ENCODE results near the gene SAP130. TPM values are rescaled to one million over a fixed set of nuclear protein-coding genes. Genes with fewer than 3 reads are reported as not detected.

SAP130 gene
- total RNA-seq, 1 donor from 2014 or later: 1.6 TPM

- Histone ChIP-seq H3K36me3 (ENCODE audit: control insufficient read depth, insufficient read depth, low read length) (peaks cover 7% of the 10 kb centered on the region), H3K4me3 (ENCODE audit: low read depth, low read length) (no peak overlapping the region), H3K27me3 (ENCODE audit: control insufficient read depth, insufficient read depth, low read length) (no peaks in the 10 kb centered on the region)
- FAIRE-seq (no peak), DNase-seq (ENCODE audit: low read depth) (no peak)
- TF ChIP-seq CTCF (IDR thresholded peaks at IDR 0.05; ENCODE audit: insufficient read depth, low read length, severe bottlenecking): no peak
Measured at GRCh38 chr2:127961729-127962128, 66.1 kb downstream of the SAP130 start.

GRCh38 chr2:127957240-127957639, 70.6 kb downstream of the SAP130 start:
- H3K36me3 ChIP-seq (ENCODE audit: control insufficient read depth, insufficient read depth, low read length): peaks cover 6% of the 10 kb centered on the region

DNA sequence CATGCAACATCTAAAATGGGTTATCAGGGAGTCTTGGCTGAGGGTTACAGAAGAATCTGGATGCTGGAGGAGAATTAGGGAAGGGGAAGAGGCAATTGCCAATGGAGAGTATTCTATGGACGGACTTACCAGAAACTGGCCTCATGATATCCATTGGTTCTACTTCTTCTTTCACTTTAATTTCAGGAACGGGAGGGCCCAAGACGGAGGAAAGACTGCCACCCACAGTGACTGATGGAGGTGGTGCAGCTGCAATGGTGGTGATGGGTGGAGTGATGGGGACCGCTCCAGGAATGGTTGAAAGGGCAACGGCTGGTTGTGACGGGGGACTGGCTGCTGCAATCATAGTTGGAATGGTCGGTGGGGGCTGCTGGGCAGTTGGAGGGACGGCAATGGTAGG, 73.0 kb downstream of the SAP130 start:
- no peak for DNase-seq (ENCODE audit: low read depth)
- TF ChIP-seq CTCF (IDR thresholded peaks at IDR 0.05; ENCODE audit: insufficient read depth, low read length, severe bottlenecking): no peak
- Histone ChIP-seq H3K27me3 (ENCODE audit: control insufficient read depth, insufficient read depth, low read length) (no peaks in the 10 kb centered on the region), H3K36me3 (ENCODE audit: control insufficient read depth, insufficient read depth, low read length) (peaks cover 6% of the 10 kb centered on the region), H3K4me3 (ENCODE audit: low read depth, low read length) (no peak overlapping the region)
- no peak for FAIRE-seq

More at GRCh38 chr2:127957240-127957639, 70.6 kb downstream of the SAP130 start:
- no peak overlapping the region for H3K4me3 ChIP-seq (ENCODE audit: low read depth, low read length)
- no peak for TF ChIP-seq CTCF (IDR thresholded peaks at IDR 0.05; ENCODE audit: insufficient read depth, low read length, severe bottlenecking)
- no peaks in the 10 kb centered on the region for H3K27me3 ChIP-seq (ENCODE audit: control insufficient read depth, insufficient read depth, low read length)
- DNase-seq (ENCODE audit: low read depth) (no peak), FAIRE-seq (no peak)

DNA sequence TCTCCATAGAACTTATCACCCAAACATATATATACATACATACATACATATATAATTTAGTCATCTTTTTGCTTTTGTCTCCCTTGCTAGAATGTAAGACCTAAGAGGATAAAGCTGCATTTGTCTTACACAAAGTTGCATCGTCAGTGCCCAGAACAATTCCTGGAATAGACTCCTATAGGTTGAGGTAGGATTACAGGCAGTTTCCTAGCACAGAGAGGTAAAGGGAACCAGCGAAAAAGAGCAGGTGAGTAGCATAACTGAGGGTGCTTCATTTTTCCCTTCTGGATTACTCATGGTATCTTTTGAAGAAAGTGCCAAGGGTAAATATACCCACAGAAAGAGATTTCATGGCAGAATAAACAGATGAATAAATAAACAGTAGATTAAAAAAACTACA, 74.0 kb downstream of the SAP130 start:
- H3K4me3 ChIP-seq (ENCODE audit: low read depth, low read length): no peak overlapping the region
- no peak for TF ChIP-seq CTCF (IDR thresholded peaks at IDR 0.05; ENCODE audit: insufficient read depth, low read length, severe bottlenecking)
- peaks cover 6% of the 10 kb centered on the region for H3K36me3 ChIP-seq (ENCODE audit: control insufficient read depth, insufficient read depth, low read length)
- H3K27me3 ChIP-seq (ENCODE audit: control insufficient read depth, insufficient read depth, low read length): no peaks in the 10 kb centered on the region
- DNase-seq (ENCODE audit: low read depth) (no peak), FAIRE-seq (no peak)

- Histone ChIP-seq H3K36me3 (ENCODE audit: control insufficient read depth, insufficient read depth, low read length) (peaks cover 5% of the 10 kb centered on the region), H3K27me3 (ENCODE audit: control insufficient read depth, insufficient read depth, low read length) (no peaks in the 10 kb centered on the region), H3K4me3 (ENCODE audit: low read depth, low read length) (no peak overlapping the region)
- no peak for FAIRE-seq
- no peak for TF ChIP-seq CTCF (IDR thresholded peaks at IDR 0.05; ENCODE audit: insufficient read depth, low read length, severe bottlenecking)
- no peak for DNase-seq (ENCODE audit: low read depth)
Measured at GRCh38 chr2:127953128-127953718, 74.6 kb downstream of the SAP130 start.

DNA sequence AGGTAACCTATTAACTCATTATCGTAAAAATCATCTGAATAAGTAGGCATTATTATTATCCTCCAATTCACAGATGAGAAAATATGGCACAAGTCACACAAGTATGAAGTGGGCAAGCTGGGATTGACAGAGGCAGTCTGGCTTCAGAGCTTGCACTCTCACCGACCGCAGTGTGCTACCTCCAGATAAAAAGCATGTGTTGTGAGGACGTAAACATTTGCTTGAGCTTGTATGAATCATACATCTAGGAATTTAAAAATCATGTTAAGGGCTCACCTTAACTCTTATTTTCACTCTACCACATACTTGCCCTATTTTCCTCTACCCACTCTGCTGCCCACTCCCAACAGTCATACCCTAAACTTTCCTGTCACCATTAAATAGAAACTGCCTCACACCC, 76.8 kb downstream of the SAP130 start:
- FAIRE-seq: no peak
- H3K27me3 ChIP-seq (ENCODE audit: control insufficient read depth, insufficient read depth, low read length): no peaks in the 10 kb centered on the region
- no peak overlapping the region for H3K4me3 ChIP-seq (ENCODE audit: low read depth, low read length)
- H3K36me3 ChIP-seq (ENCODE audit: control insufficient read depth, insufficient read depth, low read length): peaks cover 8% of the 10 kb centered on the region
- no peak for TF ChIP-seq CTCF (IDR thresholded peaks at IDR 0.05; ENCODE audit: insufficient read depth, low read length, severe bottlenecking)
- peak; percentile 35 for DNase-seq (ENCODE audit: low read depth)

All from bronchial epithelial cell (primary cell).